GM21786 (cell line): Measurements from ENCODE around the gene DENND1A.
"Not testable (repeated sequence)": the region's sequence is repeated elsewhere in the genome, so short reads cannot be mapped to it uniquely, and the experiment has no call there.

Experiments
- ATAC-seq: cut with Tn5 transposase; IDR thresholded peaks from one replicate; pipeline ENCODE4 v1.9.1; 2021; ENCODE audit not compliant: unreplicated experiment

Gene DENND1A

DNA sequence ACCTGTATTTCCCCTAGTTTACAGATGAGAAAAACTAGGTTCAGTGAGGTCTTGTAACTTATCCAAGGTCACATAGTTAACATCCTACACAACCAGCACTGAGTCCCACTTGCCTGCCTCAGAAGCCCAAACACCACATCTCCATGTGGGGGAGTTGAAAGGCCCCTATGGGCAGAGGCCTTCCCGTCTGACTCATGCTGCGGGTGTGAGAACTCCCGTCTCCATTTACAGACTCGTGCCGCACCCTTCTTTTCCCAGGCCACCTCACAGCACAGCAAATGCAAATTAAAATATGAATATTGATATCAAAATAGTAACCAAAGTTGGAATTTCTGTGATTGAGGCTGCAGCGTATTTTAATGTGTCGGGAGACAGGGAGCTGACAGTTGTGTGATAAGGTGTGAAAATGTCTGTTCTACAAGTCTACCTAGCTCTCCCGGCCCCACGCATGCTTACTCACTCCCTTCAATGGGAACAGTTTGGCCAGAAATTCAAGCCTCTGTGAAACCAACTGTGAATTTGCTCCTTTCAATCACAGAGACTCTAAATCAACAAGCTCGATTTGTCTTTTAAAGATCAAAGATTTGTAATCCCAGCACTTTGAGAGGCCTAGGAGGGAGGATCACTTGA is 483.8 kb downstream of the DENND1A start:
- ATAC-seq = no peak

DNA sequence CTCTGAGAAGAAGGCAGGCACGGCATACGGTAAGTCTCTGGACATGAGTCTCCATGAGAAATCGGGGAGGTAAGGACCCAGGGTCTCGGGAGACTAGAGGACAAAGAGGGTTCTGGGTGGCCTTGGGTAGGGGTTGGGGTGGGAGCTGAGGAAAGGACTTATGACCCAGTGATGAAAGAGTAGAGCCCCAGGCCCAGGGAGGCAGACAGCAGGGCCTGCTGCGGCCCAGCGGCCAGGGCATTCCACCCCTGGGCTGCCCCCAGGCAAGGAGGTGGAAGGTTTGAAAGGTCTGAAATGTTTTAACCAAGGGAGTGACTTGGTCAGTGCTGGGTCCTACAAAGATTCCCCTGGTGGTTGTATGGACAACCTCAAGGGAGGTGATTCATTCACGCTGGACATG is 484.8 kb downstream of the DENND1A start:
- ATAC-seq = no peak

DNA sequence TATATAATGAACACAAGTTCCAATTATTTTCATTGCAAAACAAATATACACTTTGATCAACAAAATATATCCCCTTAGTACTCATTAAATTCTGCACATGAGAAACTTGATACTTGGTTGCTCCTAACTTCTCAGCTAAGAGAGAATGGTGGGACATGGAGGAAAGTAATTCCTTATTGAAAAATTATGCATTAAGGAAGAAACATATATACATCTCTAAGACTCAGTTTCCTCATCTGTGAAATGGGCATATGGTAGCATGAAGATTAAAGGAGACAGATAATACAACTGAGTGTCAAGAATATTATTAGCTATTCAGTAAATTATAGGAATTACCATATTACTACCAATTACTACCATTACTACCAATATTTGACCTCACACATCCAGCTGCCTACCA is 488.2 kb downstream of the DENND1A start:
- no peak for ATAC-seq

DNA sequence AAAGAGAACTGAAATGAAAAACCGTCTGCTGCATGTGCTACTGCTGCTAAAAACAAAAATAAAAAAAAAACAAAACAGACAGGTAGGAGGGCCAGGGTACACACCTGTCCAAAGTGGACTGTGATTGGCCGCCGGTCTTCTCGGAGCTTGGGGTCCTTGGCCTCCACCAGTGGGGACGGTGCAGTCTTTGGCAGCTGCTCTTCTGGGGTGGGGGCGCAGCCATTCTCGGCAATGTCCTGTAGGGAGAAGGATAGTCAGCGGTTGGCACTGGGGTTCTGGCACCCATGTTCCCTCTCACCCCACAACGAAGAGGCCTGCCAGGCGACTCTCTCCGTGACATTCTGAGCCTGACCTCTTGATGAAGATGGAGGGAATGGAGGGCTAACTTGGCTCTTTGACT is 489.7 kb downstream of the DENND1A start:
- no peak for ATAC-seq

DNA sequence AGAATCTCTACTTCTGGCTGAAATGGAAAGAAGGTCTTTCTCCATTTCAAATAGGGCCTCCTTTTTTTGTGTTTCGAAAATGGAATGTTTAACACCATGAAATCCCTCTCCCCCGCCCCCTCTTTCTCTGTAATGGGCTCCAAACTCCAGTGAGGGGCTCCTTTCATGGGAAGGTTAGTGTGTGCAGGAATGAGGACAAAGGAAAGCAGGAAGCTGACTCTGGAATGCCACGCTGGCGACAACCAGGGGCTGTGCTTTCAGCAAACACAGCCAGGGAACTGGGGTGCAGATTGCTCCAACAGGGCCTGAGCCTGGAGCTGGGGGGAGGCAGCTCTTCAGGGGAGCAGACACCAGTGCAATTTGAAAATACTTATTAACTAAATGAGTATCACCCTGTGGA is 491.1 kb downstream of the DENND1A start:
- no peak for ATAC-seq

DNA sequence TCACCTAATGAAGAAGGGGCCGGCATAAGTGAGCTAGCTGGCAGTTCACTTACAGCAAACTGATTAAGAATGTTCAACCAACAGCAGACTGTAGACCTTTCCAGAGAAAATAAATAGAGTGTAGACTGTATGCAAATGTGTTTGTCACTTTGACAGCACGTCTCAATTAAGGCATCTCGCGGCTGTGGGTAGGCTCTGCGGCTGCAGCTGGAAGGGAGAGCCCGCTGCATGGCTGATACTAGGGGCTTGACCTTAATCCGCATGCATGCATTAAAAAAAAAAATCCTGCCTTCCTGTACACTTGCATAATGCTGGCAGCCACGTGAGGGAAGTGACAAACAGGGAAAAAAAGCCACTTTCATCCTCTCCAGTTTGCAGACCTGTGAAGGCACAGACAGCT is 491.6 kb downstream of the DENND1A start:
- ATAC-seq = no peak

DNA sequence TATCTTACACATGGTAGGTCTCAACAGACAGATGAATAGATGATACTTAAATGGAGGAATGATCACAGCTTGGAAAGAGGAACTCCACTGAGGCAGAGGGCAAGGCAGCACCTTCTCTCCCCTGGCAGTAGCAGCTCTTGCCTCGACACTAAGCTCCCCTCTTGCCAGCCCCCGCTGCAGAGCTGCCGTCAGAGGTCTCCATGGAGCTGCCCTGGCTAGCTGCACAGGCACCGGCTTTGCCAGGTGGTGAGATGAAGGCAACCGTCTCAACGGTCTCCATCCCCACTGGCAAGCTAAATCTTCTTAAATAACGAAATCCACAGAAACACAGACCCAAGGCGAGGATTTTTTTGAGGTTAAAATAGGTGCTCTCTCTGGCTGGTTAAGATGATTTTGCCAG is 492.7 kb downstream of the DENND1A start:
- ATAC-seq = no peak

DNA sequence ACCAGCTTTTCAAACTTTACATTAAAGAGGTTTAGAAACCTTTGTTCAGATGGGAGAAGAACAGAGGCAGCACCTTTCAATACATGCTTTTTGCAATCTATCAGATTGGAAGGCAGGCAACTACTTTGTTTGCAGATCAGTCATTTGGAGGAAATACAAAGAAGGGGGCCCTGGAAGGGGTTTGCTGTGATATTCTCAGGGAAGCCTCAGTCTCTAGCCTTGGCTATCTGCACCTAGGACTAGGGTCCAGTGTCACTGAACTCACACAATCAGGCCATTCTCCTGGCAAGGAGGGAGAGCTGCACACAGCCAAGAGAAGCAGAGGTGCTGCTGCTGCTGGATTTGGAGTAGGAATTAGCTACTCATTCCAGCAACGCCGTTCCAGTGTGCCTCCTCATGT is 494.5 kb downstream of the DENND1A start:
- no peak for ATAC-seq

DNA sequence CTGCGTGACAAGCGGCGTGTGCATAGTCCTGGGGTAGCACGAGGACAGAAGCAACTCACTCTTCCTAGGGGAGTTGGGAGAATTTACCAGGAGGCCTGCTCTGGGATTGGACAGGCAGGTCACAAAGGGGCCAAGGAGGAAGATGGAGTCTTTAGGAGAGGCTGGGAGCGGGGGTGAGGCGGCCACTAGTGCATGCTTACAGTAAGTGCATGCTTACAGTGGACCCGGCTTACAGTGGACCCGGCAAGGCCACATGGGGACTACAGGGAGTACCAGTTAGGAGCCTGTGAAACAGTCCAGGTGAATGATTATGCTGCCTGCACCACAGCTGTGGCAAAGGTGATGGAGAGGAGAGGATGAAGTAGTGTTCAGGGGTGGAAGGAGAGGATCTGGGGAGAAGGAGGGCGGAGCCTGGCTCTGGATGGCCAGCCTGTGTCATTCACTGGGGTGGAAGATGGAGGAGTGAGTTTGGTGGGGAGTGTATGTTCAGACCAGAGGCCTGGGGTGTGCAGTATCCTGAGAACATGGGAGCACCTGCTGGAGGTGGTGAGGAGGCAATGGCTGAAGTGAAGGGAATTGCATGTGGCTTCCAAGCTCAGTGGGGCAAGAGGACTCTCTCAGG is 495.2 kb downstream of the DENND1A start:
- no peak for ATAC-seq

DNA sequence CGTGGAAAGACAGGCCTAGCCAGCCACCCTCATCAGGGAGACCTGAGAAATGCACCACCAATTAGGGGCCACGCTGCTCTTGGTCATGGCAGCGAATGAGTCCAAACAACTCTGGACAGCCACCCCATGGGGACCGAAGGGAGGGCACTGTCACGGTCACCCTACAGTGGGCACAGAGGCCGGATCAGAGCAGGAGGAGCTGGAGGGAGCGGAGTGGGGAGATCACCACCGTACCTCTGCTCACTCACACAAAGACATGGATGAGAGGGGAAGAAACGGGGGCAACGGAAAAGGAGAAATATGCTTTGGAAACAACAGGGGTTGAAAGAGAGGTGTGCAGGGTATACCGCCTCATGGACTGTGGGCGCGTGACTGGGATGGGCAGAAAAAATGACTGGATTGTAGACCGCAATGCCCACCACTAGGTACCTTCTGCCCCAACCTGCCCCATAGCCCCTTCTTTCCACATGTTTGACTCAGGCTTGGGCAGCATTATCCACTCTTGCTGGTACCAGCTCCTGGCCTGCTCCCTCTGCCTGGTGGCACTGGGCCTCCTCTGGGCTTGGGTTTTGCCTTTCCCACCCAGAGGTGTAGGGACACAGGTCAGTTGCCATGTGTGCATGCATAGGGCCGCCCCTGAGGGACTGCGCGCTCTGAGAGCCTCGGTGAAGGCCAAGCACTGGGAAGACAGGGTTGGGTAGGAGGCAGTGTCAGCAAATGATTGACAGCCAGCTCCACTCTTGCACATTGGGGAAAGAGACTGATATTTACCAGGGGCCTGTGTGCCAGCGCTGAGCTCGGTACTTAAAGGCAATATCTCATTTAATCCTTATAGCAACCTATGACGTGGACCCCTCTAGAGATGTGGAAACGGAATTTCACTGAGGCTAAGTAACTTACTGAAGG is 497.3 kb downstream of the DENND1A start:
- ATAC-seq = no peak

DNA sequence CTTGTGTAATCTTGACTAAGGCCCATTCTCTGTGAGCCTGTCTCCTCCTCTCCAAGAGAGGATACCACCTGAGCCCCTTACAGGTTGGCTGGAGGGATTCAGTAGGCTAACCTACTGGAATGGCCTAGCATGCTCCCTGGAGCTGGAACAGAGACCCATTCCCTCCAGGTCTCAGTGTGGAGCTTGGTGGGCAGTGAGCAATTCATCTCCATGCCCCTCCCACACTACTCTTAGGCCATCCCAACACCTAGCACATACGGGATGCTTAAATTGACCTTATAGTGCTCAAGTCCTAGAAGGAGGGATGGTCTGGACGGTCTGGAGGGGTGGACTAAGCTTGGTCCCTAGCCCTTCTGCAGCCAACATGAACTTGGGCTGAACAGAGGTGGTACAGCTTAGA is 498.3 kb downstream of the DENND1A start:
- ATAC-seq = no peak

DNA sequence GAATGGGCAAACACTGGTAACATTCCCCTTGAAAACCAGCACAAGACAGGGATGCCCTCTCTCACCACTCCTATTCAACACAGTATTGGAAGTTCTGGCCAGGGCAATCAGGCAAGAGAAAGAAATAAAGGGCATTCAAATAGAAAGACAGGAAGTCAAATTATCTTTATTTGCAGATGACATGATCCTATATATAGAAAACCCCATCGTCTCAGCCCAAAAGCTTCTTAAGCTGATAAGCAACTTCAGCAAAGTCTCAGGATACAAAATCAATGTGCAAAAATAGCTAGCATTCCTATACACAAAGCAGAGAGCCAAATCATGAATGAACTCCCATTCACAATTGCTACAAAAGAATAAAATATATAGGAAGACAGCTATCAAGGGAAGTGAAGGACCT is 501.5 kb downstream of the DENND1A start:
- not testable (repeated sequence) for ATAC-seq

DNA sequence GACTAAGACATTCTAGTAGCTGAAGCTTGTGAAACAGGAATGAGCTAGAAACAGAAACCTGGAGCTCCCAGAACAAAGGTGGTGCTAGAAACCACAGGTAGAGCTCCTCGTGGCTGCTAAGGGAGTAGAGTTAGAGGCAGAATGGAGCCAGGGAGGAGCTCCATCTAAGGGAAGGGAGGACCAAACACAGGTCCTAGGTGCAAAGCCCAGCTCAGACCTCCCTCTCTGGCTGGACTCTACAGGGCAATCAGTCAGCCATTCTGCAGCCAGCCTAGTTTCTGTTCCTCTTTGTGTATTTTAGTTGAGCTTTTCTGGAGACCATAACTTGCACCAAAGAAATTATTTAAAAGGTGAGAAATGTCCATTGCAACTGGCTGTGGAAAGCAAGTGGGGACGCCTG is 503.5 kb downstream of the DENND1A start:
- ATAC-seq = peak; percentile 79

DNA sequence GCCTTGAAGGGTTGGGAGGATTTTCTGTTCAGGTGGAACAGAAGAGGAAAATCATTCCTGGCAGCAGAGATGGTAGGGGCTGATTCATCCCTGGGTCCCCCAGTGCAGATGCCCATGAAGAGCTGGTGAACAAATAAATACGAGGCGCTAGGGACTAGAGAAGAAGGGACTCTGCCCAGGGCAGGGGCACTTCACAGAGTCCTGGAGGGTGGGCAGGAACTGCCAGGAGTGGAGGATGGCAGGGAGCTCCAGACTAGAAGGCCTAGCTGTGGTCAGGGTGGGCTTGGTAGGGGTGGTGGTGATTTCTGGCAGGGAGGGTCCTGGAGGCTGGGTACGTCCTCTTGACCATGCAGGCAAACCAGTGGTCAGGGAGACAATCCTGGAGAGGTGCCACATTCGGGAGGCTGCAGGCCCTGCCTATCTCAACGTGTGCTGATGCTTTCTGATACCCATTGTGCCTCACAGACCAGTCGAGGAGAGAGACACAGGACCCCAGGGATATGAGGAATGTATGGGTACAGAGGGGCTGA is 504.0 kb downstream of the DENND1A start:
- no peak for ATAC-seq

DNA sequence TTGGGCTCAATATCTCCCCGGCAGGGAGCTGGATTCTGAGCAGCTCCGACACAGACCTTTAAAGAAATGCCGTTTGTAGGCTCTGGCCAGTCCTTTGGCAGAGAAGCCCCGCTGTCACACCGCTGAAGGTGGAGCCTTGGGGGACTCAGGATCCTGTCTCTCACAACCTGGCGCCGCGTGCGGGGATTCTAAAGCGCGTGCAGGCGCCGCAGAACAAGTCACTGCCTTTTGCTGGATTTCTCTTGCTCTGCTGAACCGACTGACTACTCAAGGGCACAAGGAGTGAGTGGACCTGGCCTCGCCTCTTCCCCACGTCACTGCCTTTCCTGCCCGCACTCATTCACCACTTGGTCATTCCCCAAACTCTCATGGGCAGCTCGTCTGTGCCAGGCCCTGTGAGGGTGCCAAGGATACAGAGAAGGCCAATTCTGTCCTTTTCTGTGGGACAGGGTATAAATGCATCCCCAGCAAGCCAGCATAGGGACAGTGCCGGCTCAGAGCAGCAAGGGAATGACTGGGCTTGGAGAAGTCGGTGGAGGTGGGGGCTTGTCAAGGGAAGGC is 504.6 kb downstream of the DENND1A start:
- ATAC-seq = no peak

DNA sequence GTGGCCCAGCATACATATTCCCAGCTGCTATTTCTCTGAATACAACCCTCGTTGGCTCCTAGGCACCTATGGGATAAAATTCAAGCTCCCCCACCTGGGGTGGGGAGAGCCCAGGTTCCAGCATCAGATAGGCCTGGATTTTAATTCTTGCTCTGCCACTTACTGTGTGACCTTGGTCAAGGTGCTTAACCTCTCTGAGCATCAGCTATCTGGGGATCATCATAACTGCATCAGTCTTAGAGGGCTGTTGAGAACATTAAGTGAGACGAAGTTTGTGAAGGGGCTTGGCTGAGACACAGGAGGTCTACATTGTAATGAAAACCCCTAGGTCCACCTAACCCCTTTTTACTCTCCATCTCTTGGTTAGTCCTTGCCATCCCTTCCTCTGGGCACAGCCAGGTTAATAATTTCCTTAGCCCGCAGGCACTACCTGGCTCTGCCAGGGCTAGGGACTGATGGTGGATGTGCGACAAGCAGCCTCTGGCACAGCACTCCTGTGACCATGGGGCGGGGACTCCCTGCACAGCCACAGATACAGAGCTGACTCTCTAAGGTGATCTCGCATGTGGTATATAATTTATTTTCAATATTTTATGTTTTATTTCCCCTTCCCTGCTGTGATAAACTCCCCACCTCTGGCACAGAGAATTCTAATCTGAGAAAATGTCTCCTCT is 505.2 kb downstream of the DENND1A start:
- no peak for ATAC-seq

DNA sequence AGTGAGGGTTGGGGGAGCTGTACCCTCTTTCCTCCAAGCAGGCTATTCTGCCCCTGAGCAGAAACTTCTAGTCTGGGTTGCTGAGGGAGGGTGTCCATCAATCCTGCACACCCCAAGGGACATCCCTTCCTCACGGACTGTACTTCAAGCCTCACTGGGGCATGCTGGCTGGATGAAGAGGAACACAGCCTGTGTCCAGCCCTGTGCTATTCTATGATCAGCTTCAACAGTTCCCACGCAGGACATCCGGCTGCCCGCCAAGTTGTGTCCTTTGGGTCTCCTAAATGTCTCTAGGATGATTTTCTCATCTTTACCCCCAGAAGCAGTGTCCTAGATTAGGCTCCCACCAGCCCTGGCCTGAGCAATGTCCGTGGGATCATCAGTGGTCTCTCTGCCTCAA is 505.8 kb downstream of the DENND1A start:
- no peak for ATAC-seq

DNA sequence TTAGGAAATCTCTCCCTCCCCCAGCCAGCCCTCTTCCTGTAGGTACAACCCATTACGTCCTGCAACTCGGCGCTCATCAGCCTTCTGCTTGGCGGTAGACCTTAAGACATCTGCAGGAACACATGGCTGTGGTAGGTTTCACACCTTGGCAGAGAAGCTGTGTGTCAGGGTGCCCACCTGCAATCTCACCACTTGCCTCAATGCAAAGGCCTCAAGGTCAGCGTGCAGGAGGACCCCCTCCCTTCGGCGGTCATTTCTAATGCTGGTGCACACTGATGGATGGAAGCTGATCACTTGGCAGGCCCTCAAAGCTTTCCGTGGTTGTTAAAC is 506.6 kb downstream of the DENND1A start:
- no peak for ATAC-seq

DNA sequence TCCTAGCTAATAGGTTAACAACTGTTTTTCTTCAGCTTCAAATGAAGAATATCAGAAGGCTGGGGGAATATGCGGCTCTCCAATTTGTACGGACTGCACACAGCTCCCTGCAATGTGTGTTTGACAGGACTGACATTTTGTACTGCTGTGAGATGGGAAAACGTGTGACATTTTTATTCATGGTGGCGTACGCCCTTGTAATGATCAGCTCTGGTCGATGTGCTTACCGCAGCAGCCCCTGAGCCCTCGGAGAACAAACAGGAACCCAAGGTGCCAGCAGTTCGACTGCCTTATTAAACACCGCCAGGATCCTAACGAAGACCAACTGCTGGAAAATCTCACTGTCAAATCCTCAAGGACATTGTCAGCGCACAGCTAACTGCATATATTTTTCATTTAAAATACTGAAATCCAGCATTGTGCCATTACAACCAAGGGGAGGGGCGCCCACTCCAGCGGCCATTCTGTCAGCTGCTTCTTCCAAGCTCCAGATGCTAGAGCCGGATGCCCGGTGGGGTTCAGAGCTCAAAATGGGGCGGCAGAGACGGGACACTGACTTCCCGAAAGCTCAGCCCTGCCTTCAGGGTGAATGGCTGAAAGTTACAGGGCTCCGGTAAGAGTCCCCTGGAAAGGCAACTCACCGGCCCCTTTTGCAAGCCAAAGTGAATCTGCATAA is 507.2 kb downstream of the DENND1A start:
- ATAC-seq = no peak

DNA sequence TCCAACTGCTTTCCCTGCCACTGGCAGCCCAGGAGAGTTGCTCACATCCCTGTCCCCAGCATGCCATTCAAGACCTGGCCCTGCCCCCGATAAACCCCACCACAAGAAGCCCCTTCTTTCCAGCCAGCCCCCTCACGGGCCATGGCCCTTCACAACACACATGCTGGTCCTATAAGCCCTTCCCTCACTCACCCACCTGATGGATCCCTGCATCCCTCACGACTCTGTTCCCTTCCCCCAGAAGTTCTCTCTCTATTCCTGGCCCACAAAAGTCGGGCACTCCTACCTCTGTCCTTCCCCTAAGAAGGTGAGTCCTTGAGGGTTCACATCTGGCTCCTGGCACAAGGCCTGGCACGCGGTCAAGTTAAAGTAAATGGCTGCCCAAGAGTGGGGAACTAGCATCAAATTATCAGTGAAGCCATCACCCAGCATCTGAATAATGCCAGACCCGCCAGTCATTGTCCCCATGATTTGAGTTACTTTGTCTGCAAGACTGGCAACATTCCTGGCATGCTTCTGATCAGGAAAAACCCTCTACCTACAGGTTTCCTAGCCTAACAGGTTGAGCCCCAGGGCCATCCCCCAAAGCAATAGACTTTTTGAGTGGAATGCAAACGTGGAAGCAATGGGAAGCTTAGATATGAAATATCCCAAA is 508.0 kb downstream of the DENND1A start:
- ATAC-seq = no peak
